ENCODE measurements around the gene TYRP1. TPM values are rescaled to one million over a fixed set of nuclear protein-coding genes. Genes with fewer than 3 reads are reported as not detected.

TYRP1 gene
- total RNA-seq, 1 donor from 2014 or later: not detected

DNA sequence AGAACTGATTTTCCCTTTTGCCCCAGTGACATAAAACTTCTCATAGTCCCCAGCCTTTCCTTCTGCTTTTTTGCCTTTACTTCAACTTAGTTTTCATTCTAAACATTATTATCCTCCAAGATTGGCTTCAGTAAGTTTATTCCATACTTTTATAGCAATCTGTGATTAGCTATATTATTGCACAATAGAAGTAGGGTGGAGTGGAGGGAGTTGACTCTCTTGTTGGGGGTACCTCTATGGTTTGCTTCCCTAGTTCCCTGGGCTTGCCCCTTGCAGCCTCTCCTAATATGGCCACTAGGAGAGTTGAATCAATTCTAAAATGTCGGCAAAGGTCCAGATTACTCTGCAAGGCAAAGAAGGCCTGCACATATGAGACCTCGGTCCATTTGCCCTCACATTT, 36.4 kb upstream of the TYRP1 start:
- Histone ChIP-seq H3K9me3 (no peaks in the 10 kb centered on the region), H3K4me3 (no peak overlapping the region), H3K27ac (no peak overlapping the region), H3K4me1 (no peaks in the 10 kb centered on the region), H3K36me3 (no peaks in the 10 kb centered on the region), H3K27me3 (no peaks in the 10 kb centered on the region)
- TF ChIP-seq, protein P1, sequence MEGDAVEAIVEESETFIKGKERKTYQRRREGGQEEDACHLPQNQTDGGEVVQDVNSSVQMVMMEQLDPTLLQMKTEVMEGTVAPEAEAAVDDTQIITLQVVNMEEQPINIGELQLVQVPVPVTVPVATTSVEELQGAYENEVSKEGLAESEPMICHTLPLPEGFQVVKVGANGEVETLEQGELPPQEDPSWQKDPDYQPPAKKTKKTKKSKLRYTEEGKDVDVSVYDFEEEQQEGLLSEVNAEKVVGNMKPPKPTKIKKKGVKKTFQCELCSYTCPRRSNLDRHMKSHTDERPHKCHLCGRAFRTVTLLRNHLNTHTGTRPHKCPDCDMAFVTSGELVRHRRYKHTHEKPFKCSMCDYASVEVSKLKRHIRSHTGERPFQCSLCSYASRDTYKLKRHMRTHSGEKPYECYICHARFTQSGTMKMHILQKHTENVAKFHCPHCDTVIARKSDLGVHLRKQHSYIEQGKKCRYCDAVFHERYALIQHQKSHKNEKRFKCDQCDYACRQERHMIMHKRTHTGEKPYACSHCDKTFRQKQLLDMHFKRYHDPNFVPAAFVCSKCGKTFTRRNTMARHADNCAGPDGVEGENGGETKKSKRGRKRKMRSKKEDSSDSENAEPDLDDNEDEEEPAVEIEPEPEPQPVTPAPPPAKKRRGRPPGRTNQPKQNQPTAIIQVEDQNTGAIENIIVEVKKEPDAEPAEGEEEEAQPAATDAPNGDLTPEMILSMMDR (IDR thresholded peaks at IDR 0.05): no peak
- TF ChIP-seq POLR2AphosphoS5 (IDR thresholded peaks at IDR 0.05; ENCODE audit: insufficient read depth in 1 of 2, low read depth in 1 of 2): no peak
- TF ChIP-seq POLR2A (IDR thresholded peaks at IDR 0.05): no peak
- DNase-seq (ENCODE audit: extremely low spot score in 2 of 2): no peak
- intact Hi-C loops (cut with DNase I): no loop called here

DNA sequence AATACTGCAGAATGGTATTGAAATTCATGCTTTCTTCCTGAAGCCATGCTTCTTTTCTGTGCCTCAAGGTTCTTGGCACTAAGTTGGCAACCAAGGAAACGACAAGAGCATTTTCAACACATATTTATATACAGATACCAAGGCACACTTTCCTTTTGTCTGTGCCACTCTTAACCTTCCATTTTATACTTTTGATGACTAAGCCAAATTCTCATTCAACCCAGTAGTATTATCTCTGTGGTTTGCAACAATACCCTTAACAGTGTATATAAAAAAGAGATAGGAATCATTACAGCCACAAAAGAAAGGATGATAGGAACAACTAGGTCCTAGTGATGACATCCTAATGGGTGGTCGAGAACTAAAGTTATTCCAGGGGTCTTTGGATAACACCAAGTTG, 36.0 kb upstream of the TYRP1 start:
- Histone ChIP-seq H3K27me3 (no peaks in the 10 kb centered on the region), H3K9me3 (no peaks in the 10 kb centered on the region), H3K4me1 (no peaks in the 10 kb centered on the region), H3K4me3 (no peak overlapping the region), H3K27ac (no peak overlapping the region), H3K36me3 (no peaks in the 10 kb centered on the region)
- intact Hi-C loops (cut with DNase I): no loop called here
- TF ChIP-seq POLR2AphosphoS5 (IDR thresholded peaks at IDR 0.05; ENCODE audit: insufficient read depth in 1 of 2, low read depth in 1 of 2) (no peak), POLR2A (IDR thresholded peaks at IDR 0.05) (no peak)
- TF ChIP-seq, protein P1 (IDR thresholded peaks at IDR 0.05): no peak
- no peak for DNase-seq (ENCODE audit: extremely low spot score in 2 of 2)

DNA sequence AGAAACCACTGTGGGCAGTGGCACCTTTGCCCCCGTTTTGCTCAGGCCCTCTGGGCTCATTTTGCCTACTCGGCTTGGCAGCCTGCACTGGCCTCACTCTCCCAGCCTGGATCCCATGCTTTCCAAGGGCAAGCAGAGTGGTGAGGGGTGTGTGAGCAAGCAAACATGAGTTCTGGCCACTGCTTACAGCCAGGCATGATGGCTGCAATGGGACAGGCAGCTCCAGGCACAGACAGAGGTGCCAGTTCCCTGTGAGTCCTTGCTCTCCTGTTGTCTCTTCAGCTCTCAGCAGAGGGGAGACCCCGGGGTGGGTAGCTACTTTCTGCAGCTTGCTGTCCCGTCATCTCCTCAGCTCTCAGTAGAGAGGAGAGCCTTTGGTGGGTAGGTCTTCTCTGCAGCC, 35.2 kb upstream of the TYRP1 start:
- intact Hi-C loops (cut with DNase I): no loop called here
- DNase-seq (ENCODE audit: extremely low spot score in 2 of 2): no peak

DNA sequence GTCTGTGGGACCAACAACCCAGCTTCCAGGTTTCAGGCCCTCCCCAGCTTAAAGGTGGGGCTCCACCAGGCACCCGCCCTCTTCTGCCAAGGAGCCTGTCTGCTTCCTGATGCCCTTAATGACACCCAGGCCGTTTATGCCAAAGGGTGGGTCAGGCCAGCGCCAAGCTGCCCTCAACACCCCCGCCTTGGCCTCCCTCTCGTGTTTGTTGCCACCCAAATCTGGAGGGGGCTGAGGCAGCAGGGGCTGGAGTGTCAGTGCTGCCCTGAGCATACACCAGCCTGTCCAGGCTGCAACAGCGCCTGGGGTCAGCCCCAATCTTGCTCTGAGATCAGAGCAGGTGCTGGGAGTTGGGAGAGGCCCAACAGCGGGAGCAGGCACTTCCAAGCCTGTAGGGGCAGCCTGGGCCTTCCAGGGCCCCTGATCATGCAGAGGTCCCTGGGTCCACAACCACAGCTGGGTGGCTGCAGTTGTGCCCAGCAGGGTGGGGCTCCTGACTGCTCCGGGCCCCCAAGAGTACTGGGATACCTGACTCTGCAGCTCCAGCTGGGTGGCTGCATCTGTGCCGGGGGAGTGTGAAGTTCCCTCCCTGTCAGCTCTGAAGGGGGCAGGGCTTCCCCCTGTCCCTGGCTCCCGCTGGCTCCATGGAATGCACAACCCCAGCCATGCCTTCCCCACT, 34.5 kb upstream of the TYRP1 start:
- intact Hi-C loops (cut with DNase I): no loop called here
- Histone ChIP-seq H3K27me3 (no peaks in the 10 kb centered on the region), H3K9me3 (no peaks in the 10 kb centered on the region), H3K27ac (no peak overlapping the region), H3K36me3 (no peaks in the 10 kb centered on the region), H3K4me3 (no peak overlapping the region), H3K4me1 (no peaks in the 10 kb centered on the region)
- DNase-seq (ENCODE audit: extremely low spot score in 2 of 2): no peak
- TF ChIP-seq, protein P1 (IDR thresholded peaks at IDR 0.05): no peak
- TF ChIP-seq POLR2A (IDR thresholded peaks at IDR 0.05): no peak
- no peak for TF ChIP-seq POLR2AphosphoS5 (IDR thresholded peaks at IDR 0.05; ENCODE audit: insufficient read depth in 1 of 2, low read depth in 1 of 2)

More for the DNA sequence above, 35.2 kb upstream of the TYRP1 start:
- Histone ChIP-seq H3K27ac (no peak overlapping the region), H3K4me3 (no peak overlapping the region), H3K4me1 (no peaks in the 10 kb centered on the region), H3K27me3 (no peaks in the 10 kb centered on the region), H3K9me3 (no peaks in the 10 kb centered on the region), H3K36me3 (no peaks in the 10 kb centered on the region)
- no peak for TF ChIP-seq POLR2AphosphoS5 (IDR thresholded peaks at IDR 0.05; ENCODE audit: insufficient read depth in 1 of 2, low read depth in 1 of 2)
- TF ChIP-seq POLR2A (IDR thresholded peaks at IDR 0.05): no peak
- TF ChIP-seq, protein P1 (IDR thresholded peaks at IDR 0.05): no peak

DNA sequence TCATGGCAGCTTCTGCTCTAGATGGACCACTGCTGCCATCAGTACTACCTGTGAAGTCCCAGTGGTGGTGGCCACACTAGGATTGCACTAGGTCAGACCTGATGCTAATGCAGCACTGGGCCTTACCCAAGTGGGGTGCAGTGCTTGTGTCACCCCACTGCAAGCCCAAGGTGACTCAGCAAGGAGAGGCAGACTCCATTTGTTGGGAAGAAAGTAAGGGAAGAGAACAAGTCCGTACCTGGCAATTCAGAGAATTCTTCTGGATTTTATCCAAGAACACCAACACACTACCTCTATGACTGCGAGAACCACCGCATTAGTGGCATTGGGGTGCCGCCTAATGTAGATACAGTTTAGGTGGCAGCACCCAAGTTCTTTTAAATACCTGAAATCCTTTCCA, 34.0 kb upstream of the TYRP1 start:
- intact Hi-C loops (cut with DNase I): no loop called here
- no peaks in the 10 kb centered on the region for H3K27me3 ChIP-seq
- H3K4me3 ChIP-seq: no peak overlapping the region

More for the DNA sequence above, 34.0 kb upstream of the TYRP1 start:
- TF ChIP-seq, protein P1 (IDR thresholded peaks at IDR 0.05): no peak
- TF ChIP-seq POLR2AphosphoS5 (IDR thresholded peaks at IDR 0.05; ENCODE audit: insufficient read depth in 1 of 2, low read depth in 1 of 2) (no peak), POLR2A (IDR thresholded peaks at IDR 0.05) (no peak)
- DNase-seq (ENCODE audit: extremely low spot score in 2 of 2): no peak
- H3K36me3 ChIP-seq: no peaks in the 10 kb centered on the region
- no peaks in the 10 kb centered on the region for H3K4me1 ChIP-seq
- no peak overlapping the region for H3K27ac ChIP-seq
- no peaks in the 10 kb centered on the region for H3K9me3 ChIP-seq
